GM21381 (cell line): ENCODE results near the gene GGT5.
"Not testable (repeated sequence)": the region's sequence is repeated elsewhere in the genome, so short reads cannot be mapped to it uniquely, and the experiment has no call there.

ENCODE experiments used
- ATAC-seq: cut with Tn5 transposase; IDR thresholded peaks from one replicate; pipeline ENCODE4 v1.9.1; 2021; ENCODE audit warnings: mild to moderate bottlenecking, moderate library complexity; ENCODE audit not compliant: unreplicated experiment

GGT5 gene

GRCh38 chr22:24245030-24245431 lies at the start of gene GGT5:
GGT5 (minus strand) TSS chr22:24245082; CDS start chr22:24244725, 357 bp downstream.
- not testable (repeated sequence) for ATAC-seq

GRCh38 chr22:24292202-24292830 lies 47.4 kb upstream of the GGT5 start:
- not testable (repeated sequence) for ATAC-seq

- ATAC-seq: no peak
Observed at GRCh38 chr22:24291515-24292201, 46.8 kb upstream of the GGT5 start.

- ATAC-seq: no peak
Observed at GRCh38 chr22:24290459-24290858, 45.6 kb upstream of the GGT5 start.

- no peak for ATAC-seq
Observed at GRCh38 chr22:24289741-24290163, 44.9 kb upstream of the GGT5 start.

- no peak for ATAC-seq
Observed at GRCh38 chr22:24289114-24289513, 44.2 kb upstream of the GGT5 start.

- not testable (repeated sequence) for ATAC-seq
Observed at GRCh38 chr22:24287801-24288200, 42.9 kb upstream of the GGT5 start.

- ATAC-seq: not testable (repeated sequence)
Observed at GRCh38 chr22:24287212-24287611, 42.3 kb upstream of the GGT5 start.

- no peak for ATAC-seq
Observed at GRCh38 chr22:24285245-24285644, 40.4 kb upstream of the GGT5 start.

- no peak for ATAC-seq
Observed at GRCh38 chr22:24284747-24285203, 39.9 kb upstream of the GGT5 start.

GRCh38 chr22:24282401-24282800 lies 37.5 kb upstream of the GGT5 start:
- no peak for ATAC-seq

GRCh38 chr22:24280363-24280762 lies 35.5 kb upstream of the GGT5 start:
- ATAC-seq: not testable (repeated sequence)

GRCh38 chr22:24274696-24275405 lies 30.0 kb upstream of the GGT5 start:
- not testable (repeated sequence) for ATAC-seq

GRCh38 chr22:24273906-24274305 lies 29.0 kb upstream of the GGT5 start:
- ATAC-seq: not testable (repeated sequence)

GRCh38 chr22:24273031-24273430 lies 28.1 kb upstream of the GGT5 start:
- ATAC-seq: not testable (repeated sequence)

- ATAC-seq: no peak
Observed at GRCh38 chr22:24271386-24271854, 26.5 kb upstream of the GGT5 start.

GRCh38 chr22:24270556-24271385 lies 25.9 kb upstream of the GGT5 start, which contains the start of gene SPECC1L:
SPECC1L (plus strand) TSS chr22:24270831; CDS start chr22:24302232, 31,401 bp downstream.
- peak; percentile 79 for ATAC-seq

GRCh38 chr22:24266495-24266894 lies 21.6 kb upstream of the GGT5 start:
- not testable (repeated sequence) for ATAC-seq

- no peak for ATAC-seq
Observed at GRCh38 chr22:24265734-24266133, 20.9 kb upstream of the GGT5 start.

- ATAC-seq: not testable (repeated sequence)
Observed at GRCh38 chr22:24264329-24264896, 19.5 kb upstream of the GGT5 start.
